ENCODE data around the gene FCHO2.
"Not testable (repeated sequence)": the region's sequence is repeated elsewhere in the genome, so short reads cannot be mapped to it uniquely, and the experiment has no call there.

FCHO2 gene

DNA sequence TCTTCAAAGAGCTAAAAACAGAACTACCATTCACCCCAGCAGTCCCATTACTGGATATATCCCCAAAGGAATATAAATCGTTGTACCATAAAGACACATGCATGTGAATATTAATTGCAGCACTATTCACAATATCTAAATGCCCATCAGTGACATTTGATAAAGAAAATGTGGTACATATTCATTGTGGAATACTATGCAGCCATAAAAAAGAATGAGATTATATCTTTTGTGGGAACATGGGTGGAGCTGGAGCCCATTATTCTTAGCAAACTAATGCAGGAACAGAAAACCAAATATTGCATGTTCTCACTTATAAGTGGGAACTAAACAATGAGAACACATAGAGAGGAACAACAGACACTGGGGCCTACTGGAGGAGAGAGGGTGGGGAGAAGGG is 38.7 kb downstream of the FCHO2 start:
- H3K4me3 ChIP-seq (ENCODE audit: low read length), result no peak overlapping the region
- no peak for DNase-seq (ENCODE audit: low read depth)
- TF ChIP-seq, protein P1, sequence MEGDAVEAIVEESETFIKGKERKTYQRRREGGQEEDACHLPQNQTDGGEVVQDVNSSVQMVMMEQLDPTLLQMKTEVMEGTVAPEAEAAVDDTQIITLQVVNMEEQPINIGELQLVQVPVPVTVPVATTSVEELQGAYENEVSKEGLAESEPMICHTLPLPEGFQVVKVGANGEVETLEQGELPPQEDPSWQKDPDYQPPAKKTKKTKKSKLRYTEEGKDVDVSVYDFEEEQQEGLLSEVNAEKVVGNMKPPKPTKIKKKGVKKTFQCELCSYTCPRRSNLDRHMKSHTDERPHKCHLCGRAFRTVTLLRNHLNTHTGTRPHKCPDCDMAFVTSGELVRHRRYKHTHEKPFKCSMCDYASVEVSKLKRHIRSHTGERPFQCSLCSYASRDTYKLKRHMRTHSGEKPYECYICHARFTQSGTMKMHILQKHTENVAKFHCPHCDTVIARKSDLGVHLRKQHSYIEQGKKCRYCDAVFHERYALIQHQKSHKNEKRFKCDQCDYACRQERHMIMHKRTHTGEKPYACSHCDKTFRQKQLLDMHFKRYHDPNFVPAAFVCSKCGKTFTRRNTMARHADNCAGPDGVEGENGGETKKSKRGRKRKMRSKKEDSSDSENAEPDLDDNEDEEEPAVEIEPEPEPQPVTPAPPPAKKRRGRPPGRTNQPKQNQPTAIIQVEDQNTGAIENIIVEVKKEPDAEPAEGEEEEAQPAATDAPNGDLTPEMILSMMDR (IDR thresholded peaks at IDR 0.05; ENCODE audit: insufficient read depth, low read depth, low read length, missing control alignments), result no peak

DNA sequence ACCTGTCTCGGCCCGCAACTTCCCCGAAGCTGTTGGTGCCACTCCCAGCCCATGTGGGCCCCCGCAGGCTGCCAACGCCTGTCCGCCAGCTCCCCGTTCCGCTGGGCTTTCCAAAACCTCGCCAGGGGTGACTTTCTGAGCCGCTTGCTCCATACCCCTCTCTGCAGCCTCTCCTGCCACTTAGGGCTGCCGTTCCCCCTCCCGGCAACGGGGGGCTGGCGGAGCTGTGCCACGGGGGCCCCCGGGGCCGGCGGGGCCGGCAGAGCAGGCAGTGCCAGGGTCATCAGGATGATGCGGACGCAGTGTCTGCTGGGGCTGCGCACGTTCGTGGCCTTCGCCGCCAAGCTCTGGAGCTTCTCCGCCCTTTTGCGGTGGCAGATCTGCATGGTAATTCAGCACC is 40.8 kb downstream of the FCHO2 start:
- TF ChIP-seq, protein P1 (IDR thresholded peaks at IDR 0.05; ENCODE audit: insufficient read depth, low read depth, low read length, missing control alignments), result no peak
- DNase-seq (ENCODE audit: low read depth), result no peak
- H3K4me3 ChIP-seq (ENCODE audit: low read length), result no peak overlapping the region

DNA sequence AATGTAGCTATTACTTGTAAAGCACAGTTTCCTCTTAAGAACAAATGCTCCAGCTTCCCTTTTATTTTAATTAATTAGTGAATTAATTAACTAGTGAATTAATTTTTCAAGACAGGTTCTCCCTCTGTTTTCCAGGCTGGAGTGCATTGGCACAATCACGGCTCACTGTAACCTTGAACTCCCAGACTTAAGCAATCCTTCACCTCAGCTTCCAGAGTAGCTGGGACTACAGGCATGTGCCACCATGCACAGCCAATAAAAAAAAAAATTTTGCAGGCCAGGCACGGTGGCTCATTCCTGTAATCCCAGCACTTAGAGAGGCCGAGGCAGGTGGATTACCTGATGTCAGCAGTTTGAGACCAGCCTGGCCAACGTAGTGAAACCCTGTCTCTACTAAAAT is 44.1 kb downstream of the FCHO2 start:
- TF ChIP-seq, protein P1 (IDR thresholded peaks at IDR 0.05; ENCODE audit: insufficient read depth, low read depth, low read length, missing control alignments), result no peak

DNA sequence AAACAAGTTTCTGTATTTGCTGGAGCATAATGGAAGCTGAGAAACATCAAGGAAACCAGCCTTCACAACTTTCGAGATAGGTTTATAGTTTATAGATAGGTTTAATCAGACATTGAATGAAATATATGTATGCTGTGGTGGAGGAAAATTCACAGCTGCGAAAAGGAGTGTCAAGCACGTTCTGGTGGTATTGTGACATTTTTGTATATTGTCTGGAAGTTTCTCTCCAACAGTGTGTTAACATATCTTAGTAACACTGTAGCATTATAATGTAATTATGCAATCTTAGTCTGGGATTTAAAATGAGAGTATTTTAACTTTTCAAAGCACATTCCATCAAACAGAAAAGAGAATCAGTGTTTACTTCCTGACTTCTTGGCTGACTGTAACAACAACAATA is 50.0 kb downstream of the FCHO2 start:
- DNase-seq (ENCODE audit: low read depth), result no peak
- H3K4me3 ChIP-seq (ENCODE audit: low read length), result no peak overlapping the region
- TF ChIP-seq, protein P1 (IDR thresholded peaks at IDR 0.05; ENCODE audit: insufficient read depth, low read depth, low read length, missing control alignments), result no peak

More for the DNA sequence above, 44.1 kb downstream of the FCHO2 start:
- no peak overlapping the region for H3K4me3 ChIP-seq (ENCODE audit: low read length)
- DNase-seq (ENCODE audit: low read depth), result no peak

DNA sequence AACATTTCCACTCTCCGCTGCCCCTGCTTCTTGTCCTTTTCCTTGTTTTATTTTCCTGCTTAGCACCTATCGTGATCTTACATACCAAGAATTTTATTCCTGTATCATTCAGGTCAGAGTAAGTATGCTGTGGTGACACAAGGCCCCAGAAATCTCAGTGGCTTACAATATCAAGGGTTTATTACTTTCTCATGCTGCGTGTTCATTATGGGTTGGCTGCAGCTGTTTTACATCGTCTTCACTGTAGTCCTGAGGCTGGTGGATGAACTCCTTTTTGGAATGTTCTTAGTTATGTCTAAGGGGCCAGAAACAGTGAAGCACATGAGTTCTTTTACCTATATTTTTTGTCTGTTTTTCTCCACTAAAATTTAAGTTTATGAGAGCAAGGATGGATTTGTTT is 51.2 kb downstream of the FCHO2 start:
- DNase-seq (ENCODE audit: low read depth), result no peak
- TF ChIP-seq, protein P1 (IDR thresholded peaks at IDR 0.05; ENCODE audit: insufficient read depth, low read depth, low read length, missing control alignments), result no peak
- H3K4me3 ChIP-seq (ENCODE audit: low read length), result no peak overlapping the region

DNA sequence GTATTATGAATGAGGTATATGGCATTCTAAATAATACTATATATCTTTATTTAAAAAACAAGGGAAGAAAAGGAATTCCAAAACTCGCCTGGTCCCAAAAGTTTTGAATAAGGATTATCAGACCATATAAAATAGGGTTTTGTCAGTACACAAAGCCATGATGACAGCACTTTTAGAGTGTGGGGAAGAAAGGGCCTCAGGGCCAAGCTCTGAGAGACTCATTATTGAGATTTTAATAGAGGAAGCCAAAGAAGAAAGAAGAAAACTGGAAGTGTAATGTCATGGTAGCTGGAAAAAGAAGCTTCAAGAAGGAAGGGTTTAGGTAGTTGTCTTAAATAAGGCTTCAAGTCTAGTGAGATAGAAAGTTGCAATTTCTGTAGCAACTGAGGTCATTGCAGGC is 53.0 kb downstream of the FCHO2 start:
- TF ChIP-seq, protein P1 (IDR thresholded peaks at IDR 0.05; ENCODE audit: insufficient read depth, low read depth, low read length, missing control alignments), result no peak
- DNase-seq (ENCODE audit: low read depth), result no peak
- no peak overlapping the region for H3K4me3 ChIP-seq (ENCODE audit: low read length)

DNA sequence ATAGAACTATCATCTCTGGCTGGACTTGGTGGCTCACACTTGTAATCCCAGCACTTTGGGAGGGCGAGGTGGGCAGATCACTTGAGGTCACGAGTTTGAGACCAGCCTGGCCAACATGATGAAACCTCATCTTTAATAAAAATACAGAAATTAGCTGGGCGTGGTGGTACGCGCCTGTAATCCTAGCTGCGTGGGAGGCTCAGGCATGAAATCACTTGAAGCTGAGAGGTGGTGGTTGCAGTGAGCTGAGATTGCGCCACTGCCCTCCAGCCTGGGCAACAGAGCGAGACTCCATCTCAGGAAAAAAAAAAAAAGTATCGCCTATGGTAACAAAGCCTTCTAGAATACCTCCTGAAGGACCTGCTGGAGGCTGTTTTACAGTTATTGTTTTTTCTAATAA is 55.8 kb downstream of the FCHO2 start:
- DNase-seq (ENCODE audit: low read depth); H3K4me3 ChIP-seq (ENCODE audit: low read length): not testable (repeated sequence)

DNA sequence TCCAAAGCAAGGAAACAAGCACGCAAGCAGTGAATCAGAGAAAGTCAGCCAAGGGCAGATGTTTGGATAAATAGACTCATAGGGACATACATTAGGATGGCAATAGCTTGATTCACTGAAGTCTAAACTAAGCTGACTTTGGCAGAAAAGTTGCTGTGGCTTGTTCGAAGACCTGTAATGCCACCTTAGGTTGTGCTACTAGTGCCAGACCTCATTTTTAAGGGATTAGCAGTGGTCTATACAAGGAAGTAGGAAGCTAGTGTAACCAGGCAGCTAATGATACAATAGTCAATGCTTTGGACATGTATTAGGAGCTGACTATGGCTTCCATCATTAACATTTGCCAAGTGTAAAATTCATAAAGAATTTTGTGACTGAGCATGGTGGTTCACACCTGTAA is 63.1 kb downstream of the FCHO2 start:
- peak; percentile 49 for DNase-seq (ENCODE audit: low read depth)
- no peak overlapping the region for H3K4me3 ChIP-seq (ENCODE audit: low read length)
- TF ChIP-seq, protein P1 (IDR thresholded peaks at IDR 0.05; ENCODE audit: insufficient read depth, low read depth, low read length, missing control alignments), result no peak

Measured in epithelial cell of esophagus (primary cell).